PFSK-1 (cell line): Measurements from ENCODE around the gene LSR.

Source experiments
- FOXP2 ChIP-seq: optimal IDR thresholded peaks from 2 replicates; pipeline ENCODE3; 2011; ENCODE audit warnings: borderline replicate concordance, control low read depth, inconsistent platforms; ENCODE audit not compliant: insufficient read depth; ENCODE audit errors: extremely low read length, extremely low read depth
- POLR2AphosphoS5 ChIP-seq: IDR thresholded peaks from 2 replicates; pipeline ENCODE4 v1.6.1; 2012; ENCODE audit warnings: low read depth, mild to moderate bottlenecking, control low read depth, low read length, moderate library complexity
- REST ChIP-seq, 2 experiments: IDR thresholded peaks; 2 replicates each; pipeline versions ENCODE4 v1.6.1 to v1.8.0; 2011 to 2012; ENCODE audit warnings: low read depth in 2 of 2, low read length in 2 of 2, control low read depth in 1 of 2, inconsistent platforms in 1 of 2, mild to moderate bottlenecking in 1 of 2, moderate library complexity in 1 of 2; ENCODE audit not compliant: insufficient read depth in 1 of 2
- SIN3A ChIP-seq: IDR thresholded peaks from 2 replicates; pipeline ENCODE4 v1.6.1; 2012; ENCODE audit warnings: mild to moderate bottlenecking, low read length, moderate library complexity, borderline replicate concordance; ENCODE audit not compliant: insufficient read depth
- TAF1 ChIP-seq: IDR thresholded peaks from 2 replicates; pipeline ENCODE4 v1.6.1; 2012; ENCODE audit warnings: low read length, control low read depth, borderline replicate concordance; ENCODE audit not compliant: insufficient read depth

The LSR gene

GRCh38 chr19:35223084-35223790 lies 25.6 kb upstream of the LSR start:
- TF ChIP-seq TAF1 (no peak), FOXP2 (no peak), REST (IDR thresholded peaks at IDR 0.05; ENCODE audit: insufficient read depth in 1 of 2, low read depth in 2 of 2, low read length in 2 of 2) (no peak)

GRCh38 chr19:35223862-35224505 lies 24.8 kb upstream of the LSR start:
- TF ChIP-seq TAF1 = no peak
- TF ChIP-seq FOXP2 = no peak

GRCh38 chr19:35224681-35225571 lies 23.9 kb upstream of the LSR start:
- TF ChIP-seq TAF1 = no peak
- TF ChIP-seq POLR2AphosphoS5 = no peak
- TF ChIP-seq SIN3A = no peak
- TF ChIP-seq FOXP2 = no peak
- no peak for TF ChIP-seq REST (IDR thresholded peaks at IDR 0.05; ENCODE audit: insufficient read depth in 1 of 2, low read depth in 2 of 2, low read length in 2 of 2)

- TF ChIP-seq TAF1 (no peak), FOXP2 (no peak), POLR2AphosphoS5 (no peak), REST (IDR thresholded peaks at IDR 0.05; ENCODE audit: insufficient read depth in 1 of 2, low read depth in 2 of 2, low read length in 2 of 2) (no peak), SIN3A (no peak)
These were observed 22.9 kb upstream of the LSR start for GRCh38 chr19:35225951-35226350.

- TF ChIP-seq REST (IDR thresholded peaks at IDR 0.05; ENCODE audit: insufficient read depth in 1 of 2, low read depth in 2 of 2, low read length in 2 of 2) (no peak), POLR2AphosphoS5 (no peak), TAF1 (no peak), FOXP2 (no peak), SIN3A (no peak)
These were observed 22.1 kb upstream of the LSR start for GRCh38 chr19:35226748-35227147.
